Progenitor cell of endocrine pancreas (in vitro differentiated cells): ENCODE results near the gene DUSP7. TPM values are rescaled to one million over a fixed set of nuclear protein-coding genes. Genes with fewer than 3 reads are reported as not detected.

Experiments used
- DNase-seq: peaks from one replicate; pipeline ENCODE4 v3.0.0; 2021; ENCODE audit warnings: low spot score; ENCODE audit not compliant: unreplicated experiment
- H3K27ac Mint-ChIP-seq: 2 replicates; pipeline ENCODE4 v1.8.0; 2021; ENCODE audit warnings: mild to moderate bottlenecking, moderate library complexity, mixed read lengths
- H3K27me3 Mint-ChIP-seq: 2 replicates; pipeline ENCODE4 v1.8.0; 2021; ENCODE audit warnings: mixed read lengths
- H3K36me3 Mint-ChIP-seq: 2 replicates; pipeline ENCODE4 v1.8.0; 2022; ENCODE audit warnings: mixed read lengths; ENCODE audit not compliant: insufficient read depth
- H3K4me1 Mint-ChIP-seq: 2 replicates; pipeline ENCODE4 v1.8.0; 2021; ENCODE audit warnings: low read depth, mixed read lengths
- H3K4me3 Mint-ChIP-seq: 2 replicates; pipeline ENCODE4 v1.8.0; 2021; ENCODE audit warnings: low read depth, mild to moderate bottlenecking, moderate library complexity, mixed read lengths
- H3K9me3 Mint-ChIP-seq: 2 replicates; pipeline ENCODE4 v1.8.0; 2021; ENCODE audit warnings: low read depth, mixed read lengths
- CTCF ChIP-seq: fragments of 200-600 bp; sonication (generic); IDR thresholded peaks from one replicate; pipeline ENCODE4 v1.5.0; 2021; ENCODE audit warnings: antibody characterized with exemption, mild to moderate bottlenecking; ENCODE audit not compliant: unreplicated experiment
- total RNA-seq: library from RNA; stranded (reverse); gene quantifications from 2 replicates; pipeline ENCODE4 v1.2.1, GENCODE V29; 2021

DUSP7 gene
- total RNA-seq, 1 donor from 2014 or later: 10.3 TPM

DNA sequence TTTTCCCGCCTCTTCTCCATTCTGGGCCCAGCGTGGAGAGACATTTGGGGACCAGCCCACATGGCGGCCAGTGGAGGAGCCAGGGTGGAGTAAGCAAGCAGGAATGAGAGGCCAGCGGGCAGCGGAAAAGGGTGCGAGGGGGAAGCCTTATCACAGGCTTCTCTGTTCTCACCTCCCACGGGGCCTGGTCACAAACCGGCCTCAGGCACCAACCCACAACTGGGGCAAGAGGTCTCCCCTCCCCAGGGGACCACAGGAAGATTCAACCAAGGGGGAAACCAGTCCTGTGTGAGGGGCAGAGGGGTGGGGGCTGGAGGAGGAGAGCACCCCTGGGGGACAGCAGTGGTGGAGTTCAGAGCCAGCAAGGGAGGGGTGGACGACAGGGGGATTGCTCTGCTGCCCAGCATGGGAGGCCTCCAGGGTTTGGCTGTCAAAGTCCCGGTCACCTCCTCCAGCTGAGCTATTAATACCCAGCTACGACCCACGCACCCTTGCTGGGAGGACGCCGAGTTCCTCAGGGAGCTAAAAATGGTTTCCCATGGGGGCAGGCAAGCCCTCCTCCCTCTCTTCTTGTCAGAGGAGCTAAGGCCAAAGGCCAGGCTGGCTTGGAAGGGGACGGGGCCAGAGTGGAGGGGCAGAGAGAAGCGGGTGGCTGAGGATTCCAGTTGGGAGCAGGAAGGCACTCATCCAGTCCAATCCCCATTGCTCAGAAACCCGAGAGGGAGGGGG, 36.9 kb downstream of the DUSP7 start:
- no peak overlapping the region for H3K4me3 Mint-ChIP-seq
- no peak for TF ChIP-seq CTCF
- no peaks in the 10 kb centered on the region for H3K36me3 Mint-ChIP-seq
- H3K4me1 Mint-ChIP-seq: no peaks in the 10 kb centered on the region
- peaks cover 4% of the 10 kb centered on the region for H3K27me3 Mint-ChIP-seq
- no peaks in the 10 kb centered on the region for H3K9me3 Mint-ChIP-seq
- DNase-seq: no peak
- no peak overlapping the region for H3K27ac Mint-ChIP-seq

DNA sequence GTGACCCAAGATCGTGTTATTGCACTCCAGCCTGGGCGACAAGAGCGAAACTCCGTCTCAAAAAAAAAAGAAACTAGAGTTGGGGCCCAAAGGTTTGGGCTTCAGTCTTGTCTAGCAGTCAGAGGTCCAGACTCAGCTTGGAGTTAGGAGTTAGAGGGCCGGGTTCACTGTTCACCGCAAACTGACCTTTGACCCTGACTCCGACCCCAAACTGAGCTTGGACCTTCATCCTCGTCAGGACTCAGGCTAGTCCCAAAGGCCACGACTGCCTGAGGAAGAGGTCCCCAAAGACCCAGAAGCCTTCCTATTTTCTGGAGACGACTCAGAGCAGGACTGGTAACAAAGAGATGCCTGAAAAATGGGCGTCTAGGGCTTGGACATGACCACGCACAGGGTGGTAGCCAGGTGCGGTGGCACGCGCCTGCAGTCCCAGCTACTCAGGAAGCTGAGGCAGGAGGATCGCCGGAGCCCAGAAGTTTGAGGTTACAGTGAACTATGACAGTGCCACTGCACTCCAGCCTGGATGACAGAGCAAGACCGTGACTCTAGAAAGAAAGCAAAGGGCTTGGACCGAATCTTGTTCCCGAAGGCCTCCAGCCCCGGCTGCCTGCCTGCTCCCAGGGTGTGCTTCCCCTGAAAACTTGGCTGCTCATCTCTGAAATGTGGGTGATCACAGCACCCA, 37.9 kb downstream of the DUSP7 start:
- H3K27me3 Mint-ChIP-seq: peaks cover 4% of the 10 kb centered on the region
- no peak for DNase-seq
- H3K27ac Mint-ChIP-seq: no peak overlapping the region
- no peak overlapping the region for H3K4me3 Mint-ChIP-seq
- no peak for TF ChIP-seq CTCF
- no peaks in the 10 kb centered on the region for H3K9me3 Mint-ChIP-seq
- no peaks in the 10 kb centered on the region for H3K36me3 Mint-ChIP-seq
- H3K4me1 Mint-ChIP-seq: no peaks in the 10 kb centered on the region

DNA sequence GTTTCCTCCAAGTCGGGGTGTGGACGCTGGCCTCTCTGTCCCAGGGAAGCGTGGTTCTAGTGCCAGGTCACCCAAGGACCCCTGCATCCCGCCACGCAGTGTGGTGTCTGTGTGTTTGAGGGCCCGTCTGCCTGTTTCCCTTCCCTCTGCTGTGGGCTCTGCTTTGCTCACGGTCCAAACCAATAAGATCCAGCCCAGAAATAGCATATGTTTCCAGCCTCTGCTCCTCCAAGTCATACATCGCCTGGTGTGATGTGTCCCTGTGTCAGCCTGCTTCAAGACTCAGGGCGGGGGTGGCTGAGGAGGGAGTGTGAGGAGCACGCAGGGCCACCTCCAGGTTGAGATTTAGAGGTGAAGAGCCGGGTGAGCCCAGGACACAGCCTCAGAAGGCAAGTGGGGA, 38.8 kb downstream of the DUSP7 start:
- Mint-ChIP-seq H3K27me3 (peaks cover 4% of the 10 kb centered on the region), H3K9me3 (no peaks in the 10 kb centered on the region), H3K4me3 (no peak overlapping the region), H3K36me3 (no peaks in the 10 kb centered on the region), H3K4me1 (no peaks in the 10 kb centered on the region), H3K27ac (no peak overlapping the region)
- TF ChIP-seq CTCF: no peak
- no peak for DNase-seq

GRCh38 chr3:52015438-52016228, 40.7 kb downstream of the DUSP7 start:
- Mint-ChIP-seq H3K9me3 (no peaks in the 10 kb centered on the region), H3K27ac (no peak overlapping the region), H3K4me3 (no peak overlapping the region)

More at GRCh38 chr3:52015438-52016228, 40.7 kb downstream of the DUSP7 start:
- TF ChIP-seq CTCF: no peak
- DNase-seq: no peak
- H3K27me3 Mint-ChIP-seq: peaks cover 3% of the 10 kb centered on the region
- no peaks in the 10 kb centered on the region for H3K36me3 Mint-ChIP-seq
- no peaks in the 10 kb centered on the region for H3K4me1 Mint-ChIP-seq
